HG03342 (cell line): ENCODE measurements around the gene KCNJ15.
"Not testable (repeated sequence)": the region's sequence is repeated elsewhere in the genome, so short reads cannot be mapped to it uniquely, and the experiment has no call there.

Experiments used
- ATAC-seq: cut with Tn5 transposase; IDR thresholded peaks from one replicate; pipeline ENCODE4 v1.9.1; 2021; ENCODE audit warnings: mild to moderate bottlenecking, moderate library complexity; ENCODE audit not compliant: unreplicated experiment

Gene KCNJ15

DNA sequence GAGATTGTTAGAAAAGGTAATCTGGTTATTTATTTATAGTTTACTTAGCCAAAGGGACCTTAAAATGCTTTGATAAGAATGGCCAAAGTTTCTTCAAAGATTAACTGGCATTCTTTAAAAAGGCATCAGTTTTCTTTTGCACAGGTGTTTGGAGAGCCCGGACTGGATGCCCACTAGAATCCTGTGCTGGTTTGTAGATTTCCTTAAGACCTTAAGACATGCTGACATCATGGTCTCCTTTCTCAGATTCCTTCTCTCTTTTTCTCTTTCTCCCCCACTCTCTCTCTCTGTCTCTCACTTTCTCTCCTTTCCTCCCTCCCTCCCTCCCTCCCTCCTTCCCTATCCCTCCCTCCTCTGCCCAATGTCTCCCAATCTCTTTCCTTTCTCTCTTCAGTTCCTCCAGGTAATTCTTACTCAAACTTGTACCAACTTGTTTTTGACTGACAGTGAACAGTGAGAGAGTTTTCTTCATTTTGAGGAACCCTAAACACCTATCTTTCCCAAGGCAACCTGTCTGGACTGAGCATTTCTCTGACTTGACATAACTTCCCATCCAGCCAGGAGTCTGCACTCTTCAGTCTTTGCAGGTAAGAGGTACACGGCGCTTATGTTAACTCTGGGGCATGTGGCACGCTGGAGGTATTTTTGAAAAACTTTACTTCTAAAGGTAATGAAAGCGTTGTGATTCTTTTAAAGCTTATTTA, at the start of gene KCNJ15:
Gene KCNJ15 (plus strand): TSS at position 393 of the 704 bp plus-strand sequence. CDS start 42,271 bp downstream, outside the sequence.
- ATAC-seq, result no peak

DNA sequence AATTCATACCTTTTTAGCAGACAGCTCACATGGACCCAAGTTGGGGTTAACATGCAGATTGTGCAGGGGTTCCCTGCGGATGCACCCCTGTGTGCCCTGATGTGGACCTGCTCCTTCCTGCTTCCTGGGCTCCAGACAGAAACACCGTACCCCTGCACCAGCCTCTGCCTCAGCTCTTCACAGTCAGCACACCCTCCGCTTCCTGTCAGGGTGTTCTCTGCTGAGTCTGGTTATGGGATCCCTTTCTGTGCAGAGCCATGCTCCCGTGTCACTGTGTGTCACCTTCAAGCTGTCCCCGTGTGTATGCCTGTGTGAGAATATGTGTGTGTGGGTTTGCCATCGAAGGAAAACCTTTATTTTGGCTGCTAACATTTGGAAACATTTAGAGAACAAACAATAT, 48.7 kb upstream of the KCNJ15 start:
- ATAC-seq, result no peak

DNA sequence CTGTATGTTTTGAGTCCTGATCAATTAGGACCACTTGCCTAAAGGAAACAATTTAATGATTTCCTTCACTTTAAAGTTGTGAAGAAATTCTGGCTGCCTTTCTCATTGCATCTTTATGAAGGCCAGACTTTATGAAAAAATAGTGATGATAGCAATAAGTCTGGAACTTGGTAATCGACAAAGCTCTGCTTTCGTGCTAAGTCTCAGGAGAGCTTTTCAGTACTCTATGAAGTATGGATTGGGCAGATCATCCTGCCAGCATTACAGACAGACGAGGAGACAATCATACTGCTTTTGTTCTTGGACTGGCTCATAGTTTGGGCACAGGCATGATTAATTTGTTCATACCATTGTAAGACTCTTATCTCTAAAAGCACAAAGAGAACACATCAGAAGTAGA, 45.5 kb upstream of the KCNJ15 start:
- no peak for ATAC-seq

DNA sequence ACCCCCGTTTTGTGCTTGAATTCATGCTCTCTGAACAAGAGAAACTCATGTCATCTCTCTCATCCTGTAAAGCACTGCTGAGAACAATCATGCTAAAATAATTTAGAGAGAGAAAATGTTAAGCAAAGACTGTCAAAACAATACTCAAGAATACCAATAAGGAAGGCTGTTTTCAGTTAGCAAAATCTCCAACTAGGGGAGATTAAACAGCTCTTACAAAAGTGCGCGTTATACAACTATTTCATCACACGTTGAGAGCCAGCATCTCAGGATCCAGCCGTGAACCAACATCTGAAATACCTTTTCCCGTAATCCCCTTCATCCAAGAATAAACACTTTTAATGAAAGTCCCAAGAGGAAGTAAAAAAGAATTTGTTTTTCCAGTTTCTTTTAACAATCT, 44.1 kb upstream of the KCNJ15 start:
- ATAC-seq, result no peak

DNA sequence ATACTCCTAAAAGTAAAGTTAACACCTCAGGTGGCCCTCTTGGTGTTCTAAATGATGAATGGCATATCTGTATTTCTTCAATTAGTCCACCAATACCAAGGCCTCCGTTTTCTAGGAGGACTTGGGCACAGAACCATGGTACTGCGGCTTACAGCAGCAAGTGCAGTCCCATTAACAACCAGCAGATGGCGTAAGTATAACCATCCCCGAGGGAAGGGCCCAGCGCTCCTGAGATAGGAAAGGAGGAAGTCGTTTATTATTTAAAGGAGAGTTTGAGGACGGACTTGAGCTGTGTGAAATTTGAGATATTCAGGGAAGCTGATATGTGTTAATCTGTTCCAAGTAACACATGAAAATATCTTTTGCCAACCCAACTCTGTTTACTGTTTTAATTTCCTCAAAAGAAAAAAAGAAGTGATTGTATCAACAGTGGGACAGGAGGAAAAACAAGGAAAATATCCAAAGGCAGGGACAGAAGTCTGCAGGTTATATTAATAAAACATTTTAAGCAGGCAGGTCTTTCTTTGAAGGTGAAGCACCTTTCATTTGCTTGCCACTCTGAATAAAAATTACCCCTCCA, 37.7 kb upstream of the KCNJ15 start:
- ATAC-seq, result no peak

DNA sequence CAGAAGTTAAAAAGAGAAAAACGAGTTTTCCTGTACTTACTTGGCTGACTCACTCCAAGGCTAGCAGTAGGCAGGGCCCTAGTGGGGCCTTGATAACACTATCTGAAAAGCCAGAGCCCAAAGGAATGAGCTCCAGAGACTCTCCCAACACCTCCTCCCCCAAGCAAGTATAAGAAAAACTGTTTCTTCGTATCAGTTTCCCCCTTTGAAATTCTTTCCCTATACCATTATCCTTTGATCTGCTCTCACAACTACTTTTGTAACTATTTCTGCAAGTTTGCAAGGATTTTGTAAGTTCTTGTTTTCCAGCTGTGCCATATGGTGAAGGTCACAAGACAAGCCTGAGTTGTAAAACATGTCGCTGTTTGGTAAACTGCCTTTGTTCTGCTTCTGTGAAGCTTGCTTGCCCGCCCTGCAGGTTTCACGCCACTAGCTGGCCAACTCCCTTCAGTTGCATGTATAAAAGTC, 36.5 kb upstream of the KCNJ15 start:
- ATAC-seq, result no peak

DNA sequence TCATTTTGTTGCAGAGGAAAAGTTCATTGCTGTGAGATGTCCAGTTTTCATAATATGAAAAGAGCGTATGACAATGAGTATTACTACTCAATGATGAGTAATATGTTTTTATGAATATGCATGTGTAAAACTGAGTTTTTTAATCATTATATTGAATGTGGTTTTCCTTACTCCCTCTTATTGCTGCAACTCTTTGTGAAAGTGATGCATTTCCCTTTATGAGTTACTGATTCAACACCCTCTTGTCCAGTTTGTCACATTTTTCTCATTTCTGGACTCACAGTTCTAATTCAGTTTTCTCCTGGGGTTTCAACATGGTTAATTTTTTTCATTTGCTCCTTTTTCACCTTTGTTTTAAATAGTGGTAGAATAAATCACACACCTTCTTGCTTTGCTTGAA, 35.2 kb upstream of the KCNJ15 start:
- peak; percentile 65 for ATAC-seq

DNA sequence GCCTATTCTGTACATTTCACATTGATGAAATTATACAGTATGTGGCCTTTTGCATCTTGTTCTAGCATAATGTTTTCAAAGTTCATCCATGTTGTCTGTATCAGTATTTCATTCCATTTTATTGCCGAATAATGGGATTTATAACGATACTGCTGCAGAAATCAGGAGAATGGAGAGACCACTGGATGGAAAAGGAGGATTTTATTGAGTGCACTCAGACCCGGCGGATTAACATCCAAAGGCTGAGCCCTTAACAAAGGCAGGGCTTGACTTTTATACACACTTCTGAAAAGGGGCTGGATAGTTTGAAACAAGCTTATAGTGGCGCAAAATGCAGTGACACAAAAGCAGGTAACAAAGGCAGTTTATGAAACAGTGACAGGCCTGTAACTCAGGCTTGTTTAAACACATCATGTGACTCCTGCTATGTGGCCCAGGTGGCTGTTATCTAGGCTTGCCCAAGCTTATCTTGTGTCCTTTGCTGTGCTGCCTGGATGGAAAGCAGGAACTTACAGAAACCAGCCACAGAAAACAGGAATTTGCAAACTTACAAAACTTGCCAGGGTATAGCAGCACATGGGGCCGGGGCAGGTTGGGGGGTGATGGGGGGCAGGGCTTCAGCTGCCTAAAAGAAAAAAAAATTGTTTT, 32.8 kb upstream of the KCNJ15 start:
- no peak for ATAC-seq

DNA sequence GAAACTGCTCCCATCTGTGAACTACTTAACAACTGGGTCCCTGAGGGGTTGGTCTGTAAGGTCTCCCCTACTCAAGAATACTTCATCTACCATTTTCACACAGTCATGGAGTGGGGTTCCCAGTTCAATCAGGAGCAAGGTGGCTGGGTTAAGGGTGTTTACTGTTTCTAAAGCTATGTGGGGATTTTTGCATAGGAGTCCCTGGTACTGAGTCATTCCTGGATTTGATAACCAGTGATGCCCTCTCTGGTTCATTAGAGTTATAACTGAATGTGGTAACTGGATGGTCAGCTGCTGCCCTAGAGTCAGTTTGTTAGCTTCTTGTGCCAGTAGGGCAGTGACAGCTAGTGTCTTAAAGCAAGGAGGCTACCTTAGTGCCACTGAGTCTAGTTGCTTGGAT, 29.4 kb upstream of the KCNJ15 start:
- no peak for ATAC-seq

DNA sequence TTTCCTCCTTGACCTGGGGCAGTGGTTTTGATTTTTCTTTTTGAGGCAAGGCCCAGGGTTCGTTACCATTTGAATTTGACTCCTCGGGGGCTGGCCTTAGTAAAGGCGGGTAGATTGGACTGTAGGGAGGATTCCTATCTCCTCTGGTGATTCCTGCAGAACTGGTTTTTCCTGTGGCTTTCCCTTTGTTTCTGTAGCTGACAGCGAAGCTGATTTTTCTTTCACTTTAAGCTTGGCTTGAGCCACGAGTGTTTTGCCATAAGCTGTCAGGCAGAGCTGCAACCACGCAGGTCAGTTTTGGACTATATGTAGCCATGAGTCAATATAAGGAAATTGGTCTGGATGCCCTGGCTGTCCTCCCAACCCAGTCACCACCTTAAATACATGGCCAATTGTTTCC, 28.7 kb upstream of the KCNJ15 start:
- no peak for ATAC-seq

DNA sequence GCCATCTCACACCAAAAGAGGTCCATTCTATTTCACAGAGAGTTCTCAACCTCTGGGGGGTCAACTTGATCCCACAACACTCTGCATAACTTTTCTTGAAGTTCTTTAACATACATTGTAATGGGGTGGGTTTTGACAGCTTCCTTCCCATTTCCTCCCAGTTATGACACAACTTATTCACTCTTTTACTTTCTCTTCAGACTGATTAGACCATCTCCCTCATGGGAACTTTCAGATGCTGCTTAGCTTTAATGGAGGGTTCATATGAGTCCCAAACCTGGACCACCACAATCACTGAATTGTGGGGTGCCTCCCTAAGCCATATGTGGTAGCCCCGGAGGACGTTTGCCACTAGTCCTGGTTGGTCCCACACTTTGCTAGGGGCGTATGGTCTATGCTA, 28.3 kb upstream of the KCNJ15 start:
- no peak for ATAC-seq

DNA sequence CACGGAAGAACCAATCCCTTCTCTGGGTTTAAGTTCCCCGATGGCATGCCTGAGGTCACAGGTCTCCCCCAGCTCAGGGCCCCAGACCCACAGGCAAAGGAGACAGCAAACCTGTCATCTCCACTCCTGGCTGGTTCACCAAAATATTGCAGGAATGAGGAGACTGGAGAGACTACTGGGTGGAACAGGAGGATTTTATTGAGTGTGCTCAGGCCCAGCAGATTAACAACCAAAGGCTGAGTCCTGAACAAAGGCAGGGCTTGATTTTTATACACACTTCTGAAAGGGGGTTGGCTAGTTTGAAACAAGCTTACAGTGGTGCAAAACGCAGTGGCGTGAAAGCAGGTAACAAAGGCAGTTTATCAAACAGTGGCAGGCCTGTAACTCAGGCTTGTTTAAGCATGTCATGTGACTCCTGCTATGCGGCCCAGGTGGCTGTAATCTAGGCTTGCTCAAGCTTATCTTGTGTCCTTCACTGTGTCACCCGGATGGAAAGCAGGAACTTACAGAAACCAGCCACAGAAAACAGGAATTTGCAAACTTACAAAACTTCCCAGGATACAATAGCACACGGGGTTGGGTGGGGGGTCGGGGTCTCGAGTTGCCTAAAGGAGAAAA, 27.4 kb upstream of the KCNJ15 start:
- ATAC-seq, result no peak

DNA sequence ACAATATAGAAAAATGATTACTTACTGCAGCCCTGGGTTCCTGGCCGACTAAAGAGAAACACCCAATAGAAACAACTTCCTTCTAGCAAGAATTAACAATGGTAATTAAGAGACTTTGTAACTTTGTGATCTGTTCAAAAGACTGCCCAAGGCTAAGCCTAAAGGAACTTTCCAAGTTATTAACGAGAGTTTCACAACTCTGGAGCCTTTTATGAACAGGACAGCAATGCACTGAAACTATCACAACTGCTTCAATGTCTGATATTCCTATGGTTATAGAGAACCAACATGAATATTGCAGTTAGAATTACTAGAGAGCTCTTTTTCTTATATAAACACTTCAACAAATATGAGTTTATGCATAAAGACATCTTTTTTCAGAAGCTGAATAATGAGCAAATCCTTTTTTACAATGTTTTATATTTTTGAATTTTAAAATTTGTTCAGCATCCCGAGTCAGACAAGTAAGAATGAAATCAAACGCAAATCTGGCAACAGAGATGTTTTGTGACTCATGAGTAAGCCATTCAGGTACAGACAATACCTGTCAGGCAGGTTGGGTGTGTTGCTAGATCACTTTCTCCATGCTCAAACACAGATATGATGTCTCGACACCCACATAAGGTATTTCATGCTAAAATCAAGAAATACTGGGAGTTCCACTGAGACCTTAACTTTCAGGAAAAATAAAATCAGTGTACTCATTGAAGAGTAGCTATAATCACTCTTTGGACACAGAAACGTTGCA, 22.2 kb upstream of the KCNJ15 start:
- ATAC-seq, result no peak

DNA sequence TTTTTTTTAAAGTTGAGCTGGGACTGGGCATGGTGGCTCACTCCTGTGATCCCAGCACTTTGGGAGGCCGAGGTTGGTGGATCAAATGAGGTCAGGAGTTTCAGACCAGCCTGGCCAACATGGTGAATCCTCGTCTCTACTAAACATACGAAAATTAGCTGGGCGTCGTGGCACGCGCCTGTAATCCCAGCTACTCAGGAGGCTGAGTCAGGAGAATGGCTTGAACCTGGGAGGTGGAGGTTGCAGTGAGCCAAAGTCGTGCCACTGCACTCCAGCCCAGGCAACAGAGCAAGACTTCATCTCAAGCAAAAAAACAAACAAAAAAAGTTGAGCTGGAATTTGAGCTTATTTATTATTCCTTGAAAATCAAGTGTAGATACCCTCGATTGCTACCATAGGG, 21.5 kb upstream of the KCNJ15 start:
- not testable (repeated sequence) for ATAC-seq

DNA sequence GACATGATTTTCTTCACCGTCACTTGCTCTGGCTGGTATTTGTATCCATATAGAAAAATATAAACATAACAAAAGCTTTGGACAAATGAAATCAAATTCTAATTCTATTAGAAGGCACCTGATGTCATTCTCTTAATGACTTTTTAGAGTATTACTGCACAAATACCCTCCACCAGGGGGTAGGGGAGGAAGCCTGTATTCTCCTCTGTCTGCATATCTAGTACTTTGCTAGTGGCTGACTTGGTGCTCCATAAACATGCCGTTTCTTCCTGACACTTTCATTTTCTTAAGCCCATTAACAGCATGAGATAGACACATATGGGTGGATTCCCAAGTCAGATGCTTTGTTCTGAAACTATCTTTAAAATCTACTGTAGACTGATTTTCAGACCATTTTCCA, 20.6 kb upstream of the KCNJ15 start:
- ATAC-seq, result no peak

DNA sequence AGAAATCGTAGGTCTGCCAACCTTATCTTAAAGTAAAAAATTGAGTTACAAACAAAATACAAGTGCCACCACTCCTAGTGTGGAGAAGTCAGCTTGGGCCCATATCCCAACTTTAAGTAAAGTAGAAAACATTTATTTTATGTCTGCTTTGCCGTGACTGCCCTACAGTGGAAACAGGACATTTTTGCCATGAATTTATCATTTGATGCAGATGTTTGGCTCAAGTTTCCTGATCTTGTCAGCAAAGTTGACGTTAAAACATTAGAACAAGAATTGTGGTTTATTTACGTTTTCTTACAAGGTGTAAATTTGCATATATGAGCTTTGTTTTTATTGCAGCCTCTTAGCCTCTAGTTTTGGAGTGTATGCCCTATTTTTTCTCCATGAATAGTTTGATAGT, 17.1 kb upstream of the KCNJ15 start:
- ATAC-seq, result no peak

DNA sequence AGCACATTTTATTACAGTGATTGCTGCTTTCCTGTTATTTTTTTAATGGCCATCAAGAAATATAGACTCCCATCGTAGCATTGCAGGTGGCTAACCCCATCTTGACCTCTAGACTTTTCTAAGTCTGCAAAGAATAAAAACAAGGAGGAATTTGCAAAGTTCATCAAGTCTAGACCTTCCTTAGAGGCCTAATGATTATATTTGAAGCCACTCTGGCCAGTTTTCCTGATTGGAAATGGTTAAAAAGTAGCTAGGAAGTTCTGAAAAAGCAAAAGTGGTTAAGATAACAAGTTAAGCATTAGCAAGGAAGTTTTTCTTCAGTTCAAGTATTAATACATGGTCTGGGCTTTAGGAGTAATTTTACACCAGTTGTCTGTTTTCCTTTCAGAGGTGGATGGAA, 16.7 kb upstream of the KCNJ15 start:
- ATAC-seq, result no peak

DNA sequence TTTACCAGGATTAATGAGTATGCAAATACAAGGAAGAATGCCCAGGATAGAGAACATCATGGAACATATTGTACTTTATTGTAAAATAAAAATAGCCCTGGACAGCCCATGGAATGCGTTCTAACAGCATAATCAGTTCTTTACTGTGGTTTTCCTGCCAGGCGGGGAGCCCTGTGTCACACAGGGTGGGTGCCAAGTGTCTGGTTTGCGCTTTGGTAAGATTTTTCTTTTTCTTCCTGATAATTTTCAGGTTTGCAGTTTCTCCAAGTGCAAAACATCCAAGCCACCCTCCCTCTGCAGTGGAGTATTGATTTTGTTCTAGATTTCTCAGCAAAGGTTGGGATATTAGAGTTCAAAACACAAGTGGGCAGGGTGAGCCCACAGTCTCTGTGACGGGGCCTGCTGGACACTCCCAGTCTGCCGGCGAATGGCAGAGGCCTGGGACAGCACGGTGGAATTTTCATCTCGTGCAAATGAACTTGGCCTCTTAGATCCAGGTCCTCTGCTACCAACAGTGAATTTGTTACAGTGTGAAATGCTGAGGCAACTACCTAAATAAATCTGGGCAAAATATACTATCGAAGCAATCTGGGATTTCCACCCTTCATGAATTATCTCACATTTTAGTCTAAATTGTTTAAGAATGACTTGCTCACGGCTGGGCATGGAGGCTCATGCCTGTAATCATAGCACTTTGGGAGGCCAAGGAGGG, 15.6 kb upstream of the KCNJ15 start:
- ATAC-seq, result no peak

DNA sequence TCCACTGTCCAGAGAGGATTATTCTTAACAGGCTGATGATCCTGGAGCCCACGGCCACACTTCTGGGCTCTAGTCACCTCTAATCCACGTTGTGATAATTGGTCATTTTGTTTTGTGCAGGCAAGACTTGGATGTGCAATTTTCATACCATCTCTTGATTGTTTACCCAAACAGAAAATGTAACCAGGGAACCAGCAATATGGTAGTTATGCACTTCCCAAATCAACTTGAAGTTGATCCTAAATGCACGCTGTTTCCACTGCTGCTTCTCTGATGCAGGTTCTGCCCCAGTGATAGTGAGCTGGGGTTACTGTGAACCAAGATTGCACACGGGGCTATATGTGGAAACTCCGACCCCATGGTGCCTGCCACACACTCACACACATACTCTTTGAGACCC, 14.7 kb upstream of the KCNJ15 start:
- no peak for ATAC-seq

DNA sequence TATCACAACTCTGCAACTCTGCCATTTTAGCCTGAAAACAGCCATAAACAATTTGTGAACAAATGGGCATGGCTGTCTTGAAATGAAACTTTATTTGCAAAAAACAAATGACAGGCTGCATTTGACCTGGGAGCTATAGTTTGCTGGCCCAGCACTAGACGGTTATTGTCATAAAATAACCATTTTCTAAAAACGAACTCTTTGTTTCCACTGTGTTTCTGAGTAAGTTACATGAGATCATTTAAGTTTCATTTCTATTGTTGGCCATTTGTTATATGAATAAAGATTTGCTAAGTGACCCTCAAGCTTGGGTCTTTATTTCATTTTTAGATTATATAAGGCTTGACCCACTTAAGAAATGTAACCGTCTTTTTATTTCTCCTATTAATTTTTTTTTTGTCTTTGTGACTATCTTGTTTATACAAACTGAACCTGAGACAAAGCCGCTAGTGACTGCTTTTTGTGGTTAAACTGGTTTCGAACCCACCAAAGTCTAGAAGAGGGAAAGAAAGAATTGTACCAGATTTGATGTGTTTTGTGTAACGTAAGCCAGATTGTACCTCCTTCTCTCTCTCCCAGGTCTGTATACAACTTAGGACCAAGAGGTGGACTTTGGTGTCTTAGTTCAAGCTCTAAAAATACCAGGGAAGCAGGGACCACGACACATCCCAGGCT, 12.9 kb upstream of the KCNJ15 start:
- no peak for ATAC-seq
